ENCODE measurements around the gene SERPING1. TPM values are rescaled to one million over a fixed set of nuclear protein-coding genes. Genes with fewer than 3 reads are reported as not detected.
A peak's percentile ranks its signal among the peaks of the same experiment; 100 is the strongest.

Gene SERPING1
- total RNA-seq, 1 donor from 2014 or later: 4.6 TPM

- H3K36me3 Mint-ChIP-seq (ENCODE audit: low read depth): no peaks in the 10 kb centered on the region
Measured at GRCh38 chr11:57634311-57634710, 36.8 kb downstream of the SERPING1 start.

DNA sequence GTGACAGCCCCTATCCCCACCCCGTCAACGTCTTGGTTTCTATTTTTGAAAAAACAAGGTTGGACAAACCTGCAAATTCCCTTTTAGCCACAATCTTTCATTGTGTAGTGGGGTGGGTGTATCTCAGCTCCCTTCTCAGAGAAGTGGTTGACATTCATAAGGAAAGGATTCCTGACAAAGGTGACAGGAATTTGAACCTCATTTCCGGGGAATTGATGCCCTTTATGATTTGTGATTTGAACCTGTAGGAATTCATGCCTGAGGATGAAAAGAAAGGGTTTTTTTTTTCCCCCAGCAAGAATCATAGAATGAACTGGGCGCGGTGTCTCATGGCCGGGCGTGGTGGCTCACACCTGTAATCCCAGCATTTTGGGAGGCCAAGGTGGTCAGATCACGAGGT is 37.8 kb downstream of the SERPING1 start:
- Mint-ChIP-seq H3K27me3 (ENCODE audit: low read depth) (peaks cover 10% of the 10 kb centered on the region), H3K4me3 (ENCODE audit: unreplicated experiment) (no peak overlapping the region), H3K27ac (ENCODE audit: unreplicated experiment) (no peak overlapping the region)

More at GRCh38 chr11:57634311-57634710, 36.8 kb downstream of the SERPING1 start:
- Mint-ChIP-seq H3K27me3 (ENCODE audit: low read depth) (peaks cover 11% of the 10 kb centered on the region), H3K4me1 (ENCODE audit: low read depth) (peaks cover 8% of the 10 kb centered on the region), H3K27ac (ENCODE audit: unreplicated experiment) (no peak overlapping the region), H3K9me3 (ENCODE audit: low read depth) (no peaks in the 10 kb centered on the region), H3K4me3 (ENCODE audit: unreplicated experiment) (no peak overlapping the region)
- TF ChIP-seq CTCF (IDR thresholded peaks at IDR 0.05): no peak
- DNase-seq (ENCODE audit: low spot score): no peak

GRCh38 chr11:57637626-57638004 is 40.1 kb downstream of the SERPING1 start:
- H3K27ac Mint-ChIP-seq (ENCODE audit: unreplicated experiment): peak overlapping the region; percentile 74

More for the DNA sequence above, 37.8 kb downstream of the SERPING1 start:
- no peak for TF ChIP-seq CTCF (IDR thresholded peaks at IDR 0.05)
- H3K36me3 Mint-ChIP-seq (ENCODE audit: low read depth): no peaks in the 10 kb centered on the region
- DNase-seq (ENCODE audit: low spot score): no peak
- H3K4me1 Mint-ChIP-seq (ENCODE audit: low read depth): peaks cover 16% of the 10 kb centered on the region
- no peaks in the 10 kb centered on the region for H3K9me3 Mint-ChIP-seq (ENCODE audit: low read depth)

DNA sequence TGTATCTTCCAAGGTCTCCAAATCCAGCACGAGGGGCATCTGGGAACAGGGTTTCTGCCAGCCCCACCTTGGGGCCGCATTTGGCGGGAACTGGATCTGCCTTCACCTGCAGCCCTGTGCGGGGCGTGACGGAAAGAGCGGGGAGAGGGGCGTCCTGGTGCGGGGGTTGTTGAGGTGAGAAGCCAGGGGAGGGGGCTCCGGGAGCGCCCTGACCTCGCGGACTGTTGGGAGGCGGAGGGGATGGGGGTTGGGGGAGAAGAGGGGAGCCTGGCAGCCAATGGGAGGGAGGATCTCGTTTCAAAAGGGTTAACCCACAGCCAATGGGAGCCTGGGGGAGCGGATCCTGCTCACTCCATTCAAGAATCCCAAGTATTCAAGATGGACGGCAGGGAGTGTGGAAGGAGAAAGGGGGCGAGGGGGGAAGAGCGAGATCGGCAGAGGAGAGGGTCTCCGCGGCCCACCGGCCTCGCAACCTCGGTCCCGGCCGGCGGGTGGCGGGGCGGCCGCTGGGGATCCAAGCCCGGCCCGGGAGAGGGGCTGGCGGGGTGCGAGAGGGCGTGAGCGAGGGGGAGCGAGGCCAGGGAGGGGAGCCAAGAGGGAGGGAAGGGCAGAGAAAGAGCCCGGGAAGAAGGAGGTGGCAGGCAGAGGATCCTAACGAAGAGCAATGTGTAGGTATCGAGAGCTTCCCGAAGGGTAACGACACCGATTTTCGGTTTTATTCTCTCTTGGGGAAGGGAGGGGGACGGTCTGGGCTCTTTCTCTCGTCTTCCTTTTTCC is 40.7 kb downstream of the SERPING1 start:
- Mint-ChIP-seq H3K27ac (ENCODE audit: unreplicated experiment) (peak overlapping the region; percentile 81), H3K27me3 (ENCODE audit: low read depth) (peaks cover 6% of the 10 kb centered on the region), H3K9me3 (ENCODE audit: low read depth) (no peaks in the 10 kb centered on the region), H3K36me3 (ENCODE audit: low read depth) (peaks cover under 1% of the 10 kb centered on the region), H3K4me3 (ENCODE audit: unreplicated experiment) (peak overlapping the region; percentile 96), H3K4me1 (ENCODE audit: low read depth) (peaks cover 34% of the 10 kb centered on the region)
- no peak for DNase-seq (ENCODE audit: low spot score)
- no peak for TF ChIP-seq CTCF (IDR thresholded peaks at IDR 0.05)

More at GRCh38 chr11:57637626-57638004, 40.1 kb downstream of the SERPING1 start:
- DNase-seq (ENCODE audit: low spot score): no peak
- no peaks in the 10 kb centered on the region for H3K9me3 Mint-ChIP-seq (ENCODE audit: low read depth)
- peaks cover 6% of the 10 kb centered on the region for H3K27me3 Mint-ChIP-seq (ENCODE audit: low read depth)
- peaks cover 32% of the 10 kb centered on the region for H3K4me1 Mint-ChIP-seq (ENCODE audit: low read depth)
- no peak for TF ChIP-seq CTCF (IDR thresholded peaks at IDR 0.05)
- peak overlapping the region; percentile 96 for H3K4me3 Mint-ChIP-seq (ENCODE audit: unreplicated experiment)
- H3K36me3 Mint-ChIP-seq (ENCODE audit: low read depth): no peaks in the 10 kb centered on the region

GRCh38 chr11:57638811-57639320 is 41.4 kb downstream of the SERPING1 start:
- peak; percentile 23 for TF ChIP-seq CTCF (IDR thresholded peaks at IDR 0.05)
- Mint-ChIP-seq H3K36me3 (ENCODE audit: low read depth) (peaks cover 4% of the 10 kb centered on the region), H3K27me3 (ENCODE audit: low read depth) (peaks cover 7% of the 10 kb centered on the region), H3K27ac (ENCODE audit: unreplicated experiment) (peak overlapping the region; percentile 81), H3K4me3 (ENCODE audit: unreplicated experiment) (peak overlapping the region; percentile 96), H3K9me3 (ENCODE audit: low read depth) (no peaks in the 10 kb centered on the region), H3K4me1 (ENCODE audit: low read depth) (peaks cover 39% of the 10 kb centered on the region)
- no peak for DNase-seq (ENCODE audit: low spot score)
